ENCODE data around the gene NELL1. TPM values are rescaled to one million over a fixed set of nuclear protein-coding genes. Genes with fewer than 3 reads are reported as not detected.

NELL1 gene
- total RNA-seq, 4 donors from 2014 or later = not detected

GRCh38 chr11:21582791-21583190 lies 913.4 kb downstream of the NELL1 start:
- TF ChIP-seq CTCF (IDR thresholded peaks at IDR 0.05 in 4 of 5, conservative IDR thresholded peaks at IDR 0.05 in 1 of 5) = no peak
- no peak for TF ChIP-seq POLR2A (IDR thresholded peaks at IDR 0.05)
- no peaks in the 10 kb centered on the region for H3K9me3 ChIP-seq
- no peak overlapping the region for H3K27ac ChIP-seq
- ATAC-seq (no peak), DNase-seq (no peak)
- no peaks in the 10 kb centered on the region for H3K4me1 ChIP-seq
- H3K36me3 ChIP-seq = no peaks in the 10 kb centered on the region
- intact Hi-C loops (cut with DNase I; ENCODE audit: low total_unique reads) (no loop called here), in situ Hi-C loops (cut with MboI; ENCODE audit: low sequenced_read_pairs in 4 of 4) (no loop called here)
- H3K27me3 ChIP-seq = no peaks in the 10 kb centered on the region
- H3K4me3 ChIP-seq = no peak overlapping the region

- ATAC-seq (no peak), DNase-seq (no peak)
- Histone ChIP-seq H3K9me3 (no peaks in the 10 kb centered on the region), H3K27me3 (no peaks in the 10 kb centered on the region), H3K4me1 (no peaks in the 10 kb centered on the region), H3K36me3 (no peaks in the 10 kb centered on the region), H3K27ac (no peak overlapping the region), H3K4me3 (no peak overlapping the region)
- intact Hi-C loops (cut with DNase I; ENCODE audit: low total_unique reads) (no loop called here), in situ Hi-C loops (cut with MboI; ENCODE audit: low sequenced_read_pairs in 4 of 4) (no loop called here)
- TF ChIP-seq POLR2A (IDR thresholded peaks at IDR 0.05) (no peak), CTCF (IDR thresholded peaks at IDR 0.05 in 4 of 5, conservative IDR thresholded peaks at IDR 0.05 in 1 of 5) (no peak)
Observed at GRCh38 chr11:21588754-21589153, 919.4 kb downstream of the NELL1 start.

- no peaks in the 10 kb centered on the region for H3K36me3 ChIP-seq
- no peak for TF ChIP-seq CTCF (IDR thresholded peaks at IDR 0.05 in 4 of 5, conservative IDR thresholded peaks at IDR 0.05 in 1 of 5)
- no peak for TF ChIP-seq POLR2A (IDR thresholded peaks at IDR 0.05)
- intact Hi-C loops (cut with DNase I; ENCODE audit: low total_unique reads) = no loop called here
- ATAC-seq (no peak), DNase-seq (no peak)
- in situ Hi-C loops (cut with MboI; ENCODE audit: low sequenced_read_pairs in 4 of 4) = no loop called here
- H3K4me1 ChIP-seq = peaks cover 5 to 12% of the 10 kb centered on the region in 2 donors
- H3K27ac ChIP-seq = no peak overlapping the region
- no peaks in the 10 kb centered on the region for H3K27me3 ChIP-seq
- H3K9me3 ChIP-seq = no peaks in the 10 kb centered on the region
- no peak overlapping the region for H3K4me3 ChIP-seq
Observed at GRCh38 chr11:21602699-21603098, 933.3 kb downstream of the NELL1 start.

- TF ChIP-seq POLR2A (IDR thresholded peaks at IDR 0.05) (no peak), CTCF (IDR thresholded peaks at IDR 0.05 in 4 of 5, conservative IDR thresholded peaks at IDR 0.05 in 1 of 5) (no peak)
- no peak for DNase-seq
- no peak overlapping the region for H3K27ac ChIP-seq
- H3K27me3 ChIP-seq = no peaks in the 10 kb centered on the region
- no peak for ATAC-seq
- in situ Hi-C loops (cut with MboI; ENCODE audit: low sequenced_read_pairs in 4 of 4) = no loop called here
- intact Hi-C loops (cut with DNase I; ENCODE audit: low total_unique reads) = no loop called here
- no peaks in the 10 kb centered on the region for H3K36me3 ChIP-seq
- H3K4me3 ChIP-seq = no peak overlapping the region
- H3K4me1 ChIP-seq = peaks cover 5 to 12% of the 10 kb centered on the region in 2 donors
- no peaks in the 10 kb centered on the region for H3K9me3 ChIP-seq
Observed at GRCh38 chr11:21603886-21604285, 934.5 kb downstream of the NELL1 start.

- ATAC-seq (no peak), DNase-seq (no peak)
- intact Hi-C loops (cut with DNase I; ENCODE audit: low total_unique reads) (no loop called here), in situ Hi-C loops (cut with MboI; ENCODE audit: low sequenced_read_pairs in 4 of 4) (no loop called here)
- no peaks in the 10 kb centered on the region for H3K36me3 ChIP-seq
- no peak for TF ChIP-seq CTCF (IDR thresholded peaks at IDR 0.05 in 4 of 5, conservative IDR thresholded peaks at IDR 0.05 in 1 of 5)
- TF ChIP-seq POLR2A (IDR thresholded peaks at IDR 0.05) = no peak
- no peaks in the 10 kb centered on the region for H3K9me3 ChIP-seq
- H3K4me1 ChIP-seq = peaks cover 5 to 12% of the 10 kb centered on the region in 2 donors
- no peak overlapping the region for H3K27ac ChIP-seq
- no peak overlapping the region for H3K4me3 ChIP-seq
- H3K27me3 ChIP-seq = no peaks in the 10 kb centered on the region
Observed at GRCh38 chr11:21604564-21604963, 935.2 kb downstream of the NELL1 start.
